GM19324 (cell line): ENCODE results near the gene CXCL16.
"Not testable (repeated sequence)": the region's sequence is repeated elsewhere in the genome, so short reads cannot be mapped to it uniquely, and the experiment has no call there.

Experiments used
- ATAC-seq: cut with Tn5 transposase; IDR thresholded peaks from one replicate; pipeline ENCODE4 v1.9.1; 2021; ENCODE audit warnings: mild to moderate bottlenecking, moderate library complexity; ENCODE audit not compliant: unreplicated experiment, low FRiP score

CXCL16 gene

GRCh38 chr17:4722678-4723240, 17.0 kb downstream of the CXCL16 start:
- ATAC-seq = no peak

DNA sequence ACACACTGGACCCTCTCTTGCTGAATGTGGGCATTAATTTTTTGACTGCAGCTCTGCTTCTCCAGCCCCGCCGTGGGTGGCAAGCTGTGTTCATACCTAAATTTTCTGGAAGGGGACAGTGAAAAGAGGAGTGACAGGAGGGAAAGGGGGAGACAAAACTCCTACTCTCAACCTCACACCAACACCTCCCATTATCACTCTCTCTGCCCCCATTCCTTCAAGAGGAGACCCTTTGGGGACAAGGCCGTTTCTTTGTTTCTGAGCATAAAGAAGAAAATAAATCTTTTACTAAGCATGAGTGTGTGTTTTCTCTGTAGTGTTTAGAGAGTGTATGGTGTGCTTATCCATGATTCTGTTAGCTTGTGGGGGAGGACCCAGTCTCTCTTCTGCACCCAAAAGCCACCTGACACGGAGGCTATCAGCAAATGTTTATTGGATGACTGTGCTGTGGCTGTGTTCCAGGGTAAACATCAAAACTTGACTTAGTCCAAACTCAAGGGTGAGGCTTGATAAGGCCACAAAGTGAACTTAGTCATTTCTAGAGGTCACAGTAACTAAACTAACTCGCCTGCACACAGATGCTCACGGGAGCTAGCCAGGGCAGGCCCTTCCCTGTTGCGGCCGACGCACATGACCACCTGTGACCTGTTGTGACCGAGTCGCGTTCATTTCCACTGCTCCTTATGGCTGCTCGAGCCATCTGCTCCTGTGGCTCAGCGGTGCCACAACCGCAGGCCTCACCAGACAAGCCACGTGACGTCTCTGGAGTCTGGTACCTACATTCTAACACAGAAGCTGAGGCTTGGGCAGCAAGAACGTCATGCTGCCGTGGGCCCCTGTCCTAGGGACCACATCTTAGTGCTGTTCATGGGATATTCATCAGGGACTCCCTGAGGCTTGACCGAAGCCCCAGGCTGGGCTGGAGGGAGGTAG, 18.3 kb downstream of the CXCL16 start:
- ATAC-seq = no peak

GRCh38 chr17:4720787-4721186, 18.9 kb downstream of the CXCL16 start:
- ATAC-seq = no peak

DNA sequence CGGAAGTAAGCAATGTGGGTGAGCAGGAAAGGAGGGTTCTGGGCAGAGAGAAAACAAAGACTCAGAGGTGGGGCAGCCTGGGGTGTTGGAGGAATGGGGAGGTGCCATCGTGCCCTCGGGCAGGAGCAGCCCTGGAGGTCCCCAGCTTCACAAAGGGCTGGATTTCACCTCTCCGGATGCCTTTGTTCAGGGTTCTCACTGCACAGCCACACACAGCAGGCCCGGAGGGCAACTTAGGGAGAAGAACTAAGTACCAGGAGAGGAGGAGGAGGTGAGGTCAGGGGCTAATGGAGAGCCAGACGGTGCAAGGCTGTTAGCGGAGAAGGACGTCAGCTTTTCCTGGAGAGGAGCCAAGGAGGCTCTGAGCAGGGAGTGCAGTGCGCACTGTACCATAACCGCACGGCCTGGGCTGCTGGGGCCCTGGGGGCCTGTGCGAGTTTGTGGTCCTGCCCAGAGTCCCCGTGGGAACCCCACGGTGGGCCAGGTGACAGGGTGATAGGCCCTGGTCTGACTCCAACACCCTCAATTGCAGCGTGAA, 20.0 kb downstream of the CXCL16 start:
- ATAC-seq = no peak

DNA sequence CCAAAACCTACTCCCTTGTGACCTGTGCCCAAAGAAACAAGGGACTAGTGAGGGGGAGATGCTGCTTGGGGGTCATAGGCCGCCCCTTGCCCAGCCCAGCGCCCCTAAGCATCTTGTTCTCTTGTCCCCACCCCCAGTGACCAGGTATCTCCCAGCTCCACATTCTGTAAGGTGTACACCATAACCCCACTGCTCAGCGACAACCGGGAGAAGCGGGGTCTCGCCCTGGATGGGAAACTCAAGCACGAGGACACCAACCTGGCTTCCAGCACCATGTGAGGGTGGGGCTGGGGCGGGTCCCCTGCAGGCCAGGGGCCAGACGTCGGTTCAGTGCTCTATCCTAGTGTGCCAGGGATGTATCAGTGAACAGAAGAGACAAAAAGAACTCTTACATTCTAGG, 20.6 kb downstream of the CXCL16 start:
- ATAC-seq = no peak

DNA sequence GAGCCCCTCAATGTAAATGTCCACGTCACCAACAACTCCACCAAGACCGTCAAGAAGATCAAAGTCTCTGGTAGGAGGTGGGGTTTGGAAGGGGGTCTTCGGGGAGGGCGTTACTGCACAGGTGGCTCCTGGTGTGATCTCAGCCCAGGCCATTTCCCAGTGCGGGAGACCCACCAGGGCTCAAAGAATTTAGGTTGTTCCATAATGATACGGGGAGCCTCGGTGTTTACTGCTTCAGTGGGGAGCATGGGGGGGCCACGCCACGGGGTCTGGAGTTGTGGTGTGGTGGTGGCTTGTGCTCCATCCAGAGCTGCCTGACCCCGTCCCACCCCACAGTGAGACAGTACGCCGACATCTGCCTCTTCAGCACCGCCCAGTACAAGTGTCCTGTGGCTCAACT, 21.5 kb downstream of the CXCL16 start:
- no peak for ATAC-seq

DNA sequence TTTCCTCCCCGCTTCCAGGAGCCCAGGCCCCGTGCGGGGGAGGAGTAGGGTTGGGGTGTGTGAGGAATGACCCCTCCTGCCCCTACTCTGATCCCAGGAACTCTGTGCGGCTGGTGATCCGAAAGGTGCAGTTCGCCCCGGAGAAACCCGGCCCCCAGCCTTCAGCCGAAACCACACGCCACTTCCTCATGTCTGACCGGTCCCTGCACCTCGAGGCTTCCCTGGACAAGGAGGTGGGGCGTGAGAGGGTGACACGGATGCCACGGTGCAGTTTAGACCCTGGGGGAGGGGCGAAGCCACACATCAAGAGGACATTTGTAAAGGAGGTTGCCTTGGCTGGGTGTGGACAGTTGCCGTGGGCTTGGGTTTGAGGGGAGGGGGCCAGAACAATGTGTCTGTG, 21.9 kb downstream of the CXCL16 start:
- ATAC-seq = no peak

DNA sequence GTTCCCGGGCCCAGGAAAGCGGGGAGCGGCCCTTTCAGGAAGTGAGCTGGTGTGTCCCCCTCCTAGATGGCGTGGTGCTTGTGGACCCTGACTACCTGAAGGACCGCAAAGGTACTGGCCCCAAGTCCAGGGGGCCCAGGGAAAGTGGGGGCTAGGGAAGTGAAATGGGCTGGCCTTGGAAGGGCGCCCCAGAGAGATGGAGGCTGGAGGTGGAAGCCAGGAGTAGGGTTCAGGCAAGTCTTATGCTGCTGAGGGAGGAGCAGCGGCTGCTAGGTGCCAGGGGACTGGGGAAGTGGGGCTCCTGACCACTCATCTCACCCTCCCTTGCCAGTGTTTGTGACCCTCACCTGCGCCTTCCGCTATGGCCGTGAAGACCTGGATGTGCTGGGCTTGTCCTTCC, 23.6 kb downstream of the CXCL16 start:
- no peak for ATAC-seq

- ATAC-seq = no peak
These were observed 24.5 kb downstream of the CXCL16 start for GRCh38 chr17:4715063-4715744.

- ATAC-seq = not testable (repeated sequence)
These were observed 25.2 kb downstream of the CXCL16 start for GRCh38 chr17:4714340-4715062.

DNA sequence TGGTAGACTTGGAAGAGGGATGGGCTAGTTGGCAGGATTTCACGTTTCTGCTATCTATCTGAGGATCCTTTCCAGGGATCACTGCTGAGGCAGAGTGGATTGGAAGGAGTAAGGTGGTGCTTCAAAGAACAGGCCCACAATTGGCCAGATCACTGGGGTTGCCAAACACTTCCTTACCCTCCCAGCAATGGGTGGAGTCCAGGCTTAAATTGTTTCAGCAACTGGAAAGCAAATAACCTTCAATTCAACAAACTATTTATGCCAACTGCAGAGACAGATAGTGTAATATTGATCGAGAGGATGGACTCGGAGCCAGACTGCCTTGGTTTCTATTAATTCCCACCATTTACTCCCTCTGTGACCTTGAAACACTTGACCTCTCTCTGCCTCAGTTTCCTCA, 27.2 kb downstream of the CXCL16 start:
- no peak for ATAC-seq

DNA sequence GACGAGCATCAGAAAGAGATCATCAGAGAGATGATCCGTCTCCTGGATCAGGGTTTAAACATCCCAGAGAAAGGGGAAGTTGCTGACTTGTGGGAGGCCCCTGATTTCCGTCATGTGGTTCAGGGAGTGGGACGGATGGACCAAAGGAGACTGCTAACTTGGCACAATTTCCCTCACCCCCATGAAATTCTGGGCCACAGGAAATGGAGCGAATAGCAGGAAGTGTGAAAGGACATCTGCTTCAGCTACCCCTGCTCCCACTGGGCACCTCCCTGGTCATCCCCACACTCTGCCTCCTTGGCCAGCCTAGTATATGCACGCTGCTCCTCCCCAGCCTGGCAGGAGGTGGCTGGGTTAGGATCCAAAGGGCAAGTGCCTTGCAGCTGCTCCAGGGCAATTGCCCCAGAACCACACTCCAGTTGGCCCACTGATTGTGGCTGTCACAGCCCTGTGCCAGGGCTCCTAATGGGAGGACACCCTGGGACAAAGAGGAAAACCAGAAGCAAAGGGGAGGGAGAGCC, 28.0 kb downstream of the CXCL16 start:
- no peak for ATAC-seq

DNA sequence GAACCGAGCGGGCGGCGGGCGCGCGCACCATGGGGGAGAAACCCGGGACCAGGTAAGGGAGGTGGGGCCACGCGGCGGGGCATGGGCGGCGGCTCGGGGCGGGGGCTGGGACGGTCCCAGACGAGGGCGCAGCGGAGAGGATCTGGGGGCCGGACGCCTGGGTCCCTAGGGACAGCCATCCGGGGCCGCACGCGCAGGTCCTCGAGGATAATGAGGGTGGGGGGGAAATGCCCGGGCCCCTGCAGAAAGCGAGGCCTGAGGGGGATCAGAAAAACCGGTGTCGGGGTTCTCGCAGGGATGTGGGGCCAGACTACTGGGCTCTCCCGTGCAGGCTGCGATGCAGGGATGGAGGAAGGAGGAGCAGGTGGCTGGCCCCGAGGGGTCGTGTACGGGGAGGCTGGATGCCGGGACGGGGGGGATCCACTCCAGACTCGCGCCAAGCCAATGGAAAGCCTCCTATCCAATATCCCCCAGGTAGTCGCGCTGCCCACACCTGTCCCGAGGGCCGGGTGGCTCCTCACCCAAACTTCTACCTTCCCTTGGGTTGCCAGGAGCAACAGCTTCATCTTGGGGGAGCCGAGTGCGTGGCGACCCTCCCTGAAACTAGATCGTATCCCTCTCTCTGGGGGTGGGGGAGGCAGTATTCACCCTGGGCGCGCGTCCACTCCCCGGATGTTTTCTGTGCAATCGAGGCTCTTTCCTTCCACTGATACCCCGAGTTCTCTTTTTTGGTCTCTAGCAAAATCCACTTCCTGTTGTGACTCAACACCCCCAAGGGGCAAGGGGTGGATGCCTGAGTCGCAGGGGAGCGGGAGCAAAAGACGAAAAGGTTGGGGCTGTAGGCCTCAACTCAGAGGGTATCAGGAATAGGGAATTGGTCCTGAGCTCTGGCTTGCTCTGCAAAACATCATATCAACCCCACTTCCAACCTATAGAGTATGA, 28.8 kb downstream of the CXCL16 start:
- no peak for ATAC-seq

GRCh38 chr17:4709794-4710692, 29.7 kb downstream of the CXCL16 start, which contains the start of gene ARRB2:
TSS of gene ARRB2 (plus strand) at chr17:4710632. CDS start at chr17:4710722, 90 bp downstream.
- ATAC-seq = peak; percentile 93

DNA sequence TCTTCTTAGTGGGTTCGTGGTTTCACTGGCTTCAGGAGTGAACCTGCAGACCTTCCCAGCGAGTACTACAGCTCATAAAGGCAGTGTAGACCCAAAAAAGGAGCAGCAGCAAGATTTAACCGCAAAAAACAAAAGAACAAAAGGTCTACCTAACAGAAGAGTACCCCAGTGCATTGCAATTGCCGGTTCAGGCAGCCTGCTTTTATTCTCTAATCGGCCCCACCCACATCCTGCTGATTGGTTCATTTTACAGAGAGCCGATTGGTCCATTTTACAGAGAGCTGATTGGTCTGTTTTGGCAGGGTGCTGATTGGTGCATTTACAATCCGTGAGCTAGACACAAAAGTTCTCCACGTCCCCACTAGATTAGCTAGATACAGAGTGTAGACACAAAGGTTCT, 31.3 kb downstream of the CXCL16 start:
- no peak for ATAC-seq

- ATAC-seq = no peak
These were observed 33.6 kb downstream of the CXCL16 start for GRCh38 chr17:4706121-4706520.

DNA sequence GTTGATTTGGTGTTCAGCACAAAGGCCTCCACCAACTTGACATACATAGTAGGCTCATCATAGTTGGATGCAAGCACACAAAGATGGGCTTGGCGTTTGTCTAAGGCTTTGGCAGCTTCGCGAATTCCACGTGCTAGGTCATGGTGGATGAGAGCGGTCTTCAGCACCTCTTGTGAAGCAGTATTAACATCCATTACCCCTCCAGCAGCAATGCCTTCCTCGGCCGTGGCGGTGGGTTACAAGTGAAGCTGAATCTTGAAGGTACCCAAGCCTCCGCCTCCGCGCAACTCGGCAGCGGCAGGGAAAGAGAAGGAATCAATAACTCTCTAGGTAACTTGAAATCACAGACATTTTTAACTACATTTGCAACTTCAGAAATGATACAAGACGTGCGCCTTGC, 34.7 kb downstream of the CXCL16 start:
- no peak for ATAC-seq

GRCh38 chr17:4704574-4704907, 35.2 kb downstream of the CXCL16 start:
- not testable (repeated sequence) for ATAC-seq
